ENCODE data around the gene SLC43A2. TPM values are rescaled to one million over a fixed set of nuclear protein-coding genes. Genes with fewer than 3 reads are reported as not detected.

SLC43A2 gene
- total and polyA plus RNA-seq, 7 experiments from 2014 or later = 0.44 to 112 (median 6.7) TPM

Other genes starting within 250 kb of the SLC43A2 start
- 100 to 1,000 TPM; 119 to 317 (median 127) TPM for gene YWHAE, start 228.6 kb downstream of the SLC43A2 start, total RNA-seq
- gene YWHAE, start 228.6 kb downstream of the SLC43A2 start, polyA plus RNA-seq = 10 to 100 TPM; 30.6 to 37.3 TPM
- gene CRK, start 172.6 kb downstream of the SLC43A2 start, total RNA-seq = 10 to 100 TPM; 16.9 to 29.0 (median 20.9) TPM
- 10 to 100 TPM; 20.0 to 24.3 TPM for gene CRK, start 172.6 kb downstream of the SLC43A2 start, polyA plus RNA-seq
- 10 to 100 TPM; 10.3 to 37.0 (median 23.6) TPM for gene MYO1C, start 136.1 kb downstream of the SLC43A2 start, total RNA-seq
- 1 to 10 TPM; 4.4 to 4.7 TPM for gene MYO1C, start 136.1 kb downstream of the SLC43A2 start, polyA plus RNA-seq
- gene INPP5K, start 112.2 kb downstream of the SLC43A2 start, total RNA-seq = 100 to 1,000 TPM in 2 of 5 experiments, 10 to 100 TPM in 3; 50.5 to 184 (median 84.2) TPM
- 10 to 100 TPM; 72.9 to 84.3 TPM for gene INPP5K, start 112.2 kb downstream of the SLC43A2 start, polyA plus RNA-seq
- 10 to 100 TPM; 31.5 to 87.9 (median 39.1) TPM for gene PITPNA, start 66.0 kb downstream of the SLC43A2 start, total RNA-seq
- gene PITPNA, start 66.0 kb downstream of the SLC43A2 start, polyA plus RNA-seq = 10 to 100 TPM; 16.6 to 25.3 TPM
- 1 to 10 TPM; 1.2 to 9.0 (median 2.3) TPM for gene SCARF1, start 16.9 kb upstream of the SLC43A2 start, total RNA-seq
- under 1 TPM in 1 of 2 donors, not detected in 1; 0.06 TPM for gene SCARF1, start 16.9 kb upstream of the SLC43A2 start, polyA plus RNA-seq
- gene RILP, start 21.0 kb upstream of the SLC43A2 start, total RNA-seq = 1 to 10 TPM; 2.1 to 8.7 (median 3.0) TPM
- gene RILP, start 21.0 kb upstream of the SLC43A2 start, polyA plus RNA-seq = 1 to 10 TPM; 2.4 to 3.4 TPM
- 100 to 1,000 TPM; 388 to 554 (median 460) TPM for gene PRPF8, start 56.0 kb upstream of the SLC43A2 start, total RNA-seq
- 100 to 1,000 TPM; 167 to 272 TPM for gene PRPF8, start 56.0 kb upstream of the SLC43A2 start, polyA plus RNA-seq
- gene TLCD2, start 81.5 kb upstream of the SLC43A2 start, total RNA-seq = under 1 TPM in 4 of 5 experiments, not detected in 1; 0.05 to 0.49 (median 0.08) TPM
- gene TLCD2, start 81.5 kb upstream of the SLC43A2 start, polyA plus RNA-seq = not detected
- gene WDR81, start 95.9 kb upstream of the SLC43A2 start, total RNA-seq = 10 to 100 TPM; 30.7 to 55.1 (median 38.3) TPM
- 10 to 100 TPM in 1 of 2 donors, 1 to 10 TPM in 1; 9.8 to 25.5 TPM for gene WDR81, start 95.9 kb upstream of the SLC43A2 start, polyA plus RNA-seq
- gene SERPINF2, start 114.0 kb upstream of the SLC43A2 start, total RNA-seq = 1 to 10 TPM in 1 of 5 experiments, under 1 TPM in 4; 0.27 to 1.4 (median 0.65) TPM
- gene SERPINF2, start 114.0 kb upstream of the SLC43A2 start, polyA plus RNA-seq = not detected
- gene SERPINF1, start 133.2 kb upstream of the SLC43A2 start, total RNA-seq = 10 to 100 TPM in 1 of 5 experiments, 1 to 10 TPM in 3, not detected in 1; 1.5 to 12.1 (median 4.9) TPM
- gene SERPINF1, start 133.2 kb upstream of the SLC43A2 start, polyA plus RNA-seq = 1 to 10 TPM; 4.6 to 8.9 TPM
- gene SMYD4, start 201.1 kb upstream of the SLC43A2 start, total RNA-seq = 10 to 100 TPM; 19.8 to 38.4 (median 32.5) TPM
- 10 to 100 TPM in 1 of 2 donors, 1 to 10 TPM in 1; 9.7 to 18.0 TPM for gene SMYD4, start 201.1 kb upstream of the SLC43A2 start, polyA plus RNA-seq
- gene RPA1, start 201.2 kb upstream of the SLC43A2 start, total RNA-seq = 100 to 1,000 TPM in 3 of 5 experiments, 10 to 100 TPM in 2; 57.8 to 264 (median 110) TPM
- 10 to 100 TPM; 80.0 to 85.2 TPM for gene RPA1, start 201.2 kb upstream of the SLC43A2 start, polyA plus RNA-seq